SKM-1 (cell line): ENCODE data around the gene B3GNT8.
"Not testable (repeated sequence)": the region's sequence is repeated elsewhere in the genome, so short reads cannot be mapped to it uniquely, and the experiment has no call there.

Source experiments
- DNase-seq: peaks from one replicate; lab custom pipeline; 2025; ENCODE audit not compliant: unreplicated experiment; lab: John Stamatoyannopoulos, UW

B3GNT8 gene

GRCh38 chr19:41437944-41438574, 10.9 kb upstream of the B3GNT8 start:
- no peak for DNase-seq

DNA sequence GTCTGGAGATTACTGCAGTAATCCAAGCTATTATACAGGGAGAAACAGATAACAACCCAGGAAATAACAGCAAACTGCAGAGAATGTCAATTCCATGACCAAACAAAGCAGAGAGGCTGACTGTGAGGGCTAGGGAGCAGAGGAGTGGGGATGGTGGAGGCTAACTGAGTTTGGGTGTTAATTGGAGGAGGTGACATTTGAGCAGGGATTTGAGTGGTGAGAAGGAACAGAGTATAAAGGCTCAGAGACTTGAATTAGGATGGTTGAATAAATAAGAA, 9.4 kb upstream of the B3GNT8 start:
- no peak for DNase-seq

DNA sequence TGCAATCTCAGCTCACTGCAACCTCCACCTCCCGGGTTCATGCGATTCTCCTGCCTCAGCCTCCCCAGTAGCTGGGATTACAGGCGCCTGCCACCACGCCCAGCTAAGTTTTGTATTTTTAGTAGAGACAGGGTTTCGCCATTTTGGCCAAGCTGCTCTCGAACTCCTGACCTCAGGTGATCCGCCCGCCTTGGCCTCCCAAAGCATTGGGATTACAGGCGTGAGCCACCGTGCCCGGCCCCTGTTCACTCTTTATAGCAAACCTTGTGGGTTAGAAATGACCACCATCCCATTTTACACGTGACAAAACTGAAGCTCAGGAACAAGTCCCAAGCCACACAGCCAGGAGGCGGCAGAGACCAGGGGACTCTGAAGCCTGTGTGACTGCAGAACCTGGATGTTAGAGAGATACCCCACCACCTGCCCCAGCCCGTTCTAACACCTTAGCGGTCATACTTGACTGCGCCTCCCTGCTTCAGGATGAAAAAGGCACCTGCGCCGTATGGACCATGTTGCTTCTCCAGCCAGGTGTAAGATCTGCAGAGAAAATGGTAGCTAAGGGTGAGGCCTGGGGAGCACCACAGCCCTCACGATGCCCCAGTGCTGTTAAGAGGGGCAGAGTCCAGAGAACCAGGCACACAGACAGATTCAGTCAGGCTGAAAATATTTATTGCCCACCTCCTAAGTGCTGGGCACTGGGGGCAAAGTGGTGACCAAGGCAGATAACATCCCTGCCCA, 8.9 kb upstream of the B3GNT8 start:
- no peak for DNase-seq

GRCh38 chr19:41435376-41435775, 8.2 kb upstream of the B3GNT8 start:
- not testable (repeated sequence) for DNase-seq

DNA sequence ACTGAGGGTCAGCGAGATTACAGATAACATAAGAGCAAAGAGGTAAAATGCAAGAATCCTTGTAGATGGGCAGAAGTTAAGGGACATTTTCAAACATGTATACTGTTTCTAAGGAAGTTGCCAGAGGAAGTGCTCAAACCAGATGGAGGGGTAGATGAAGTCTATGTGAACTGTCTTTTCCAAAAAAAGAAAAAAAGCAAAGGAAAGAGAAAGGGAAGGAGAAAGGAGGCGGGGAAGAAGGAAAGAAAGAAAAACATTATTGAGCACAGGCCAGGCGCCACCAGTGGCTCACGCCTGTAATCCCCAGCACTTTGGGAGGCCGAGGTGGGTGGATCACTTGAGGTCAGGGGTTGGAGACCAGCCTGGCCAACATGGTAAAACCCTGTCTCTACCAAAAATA, 7.3 kb upstream of the B3GNT8 start:
- no peak for DNase-seq

- DNase-seq, result no peak
Measured at GRCh38 chr19:41433171-41433570, 6.0 kb upstream of the B3GNT8 start.

DNA sequence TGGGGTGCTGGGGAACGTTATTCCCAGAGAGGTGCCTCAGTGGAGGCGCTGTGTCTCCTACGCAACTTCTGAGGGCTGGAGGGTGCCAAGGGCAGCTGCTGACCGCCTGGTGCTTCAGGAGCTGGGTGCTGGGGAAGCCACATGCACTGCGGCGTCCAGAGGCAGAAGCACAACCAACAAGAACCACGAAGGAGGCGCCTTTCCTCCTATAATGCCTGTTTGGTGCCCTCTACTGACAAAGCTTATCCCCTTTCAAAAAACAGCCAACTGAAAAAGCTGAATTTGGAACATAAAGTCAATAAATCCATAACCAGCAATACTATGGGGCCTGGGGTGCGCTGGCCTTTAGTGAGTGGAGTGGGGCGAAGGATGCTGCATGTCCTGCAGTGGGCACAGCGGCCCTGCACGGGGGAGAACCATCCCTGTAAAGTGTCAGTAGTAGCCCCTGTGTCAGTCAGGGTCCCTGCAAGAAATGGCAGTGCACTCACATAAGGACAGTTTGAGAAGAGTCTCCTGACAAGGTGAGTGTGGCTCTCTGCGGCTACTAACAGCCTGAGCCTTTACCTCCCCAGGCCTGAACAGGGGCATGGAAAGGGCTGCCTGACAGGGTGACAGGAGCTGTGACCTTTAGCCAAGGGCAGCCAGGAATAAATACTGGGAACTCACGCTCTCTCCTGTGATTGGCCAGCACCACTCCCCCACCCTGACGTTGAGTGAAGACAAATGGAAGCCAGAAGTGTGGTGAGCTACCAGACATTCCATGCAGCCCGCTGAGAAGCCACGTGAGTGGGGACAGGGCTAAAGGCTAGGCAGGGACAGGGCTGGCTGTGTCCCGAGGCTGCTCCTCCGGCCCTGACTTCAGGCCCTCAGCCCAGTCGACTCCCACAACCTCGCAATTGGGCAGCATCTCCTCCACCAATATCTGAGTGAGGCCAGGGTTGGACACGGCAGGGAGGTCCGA, 4.5 kb upstream of the B3GNT8 start:
- DNase-seq, result peak; percentile 41

- no peak for DNase-seq
Measured at GRCh38 chr19:41430922-41431321, 3.7 kb upstream of the B3GNT8 start.

GRCh38 chr19:41428481-41428859, 1.3 kb upstream of the B3GNT8 start:
- DNase-seq, result no peak

DNA sequence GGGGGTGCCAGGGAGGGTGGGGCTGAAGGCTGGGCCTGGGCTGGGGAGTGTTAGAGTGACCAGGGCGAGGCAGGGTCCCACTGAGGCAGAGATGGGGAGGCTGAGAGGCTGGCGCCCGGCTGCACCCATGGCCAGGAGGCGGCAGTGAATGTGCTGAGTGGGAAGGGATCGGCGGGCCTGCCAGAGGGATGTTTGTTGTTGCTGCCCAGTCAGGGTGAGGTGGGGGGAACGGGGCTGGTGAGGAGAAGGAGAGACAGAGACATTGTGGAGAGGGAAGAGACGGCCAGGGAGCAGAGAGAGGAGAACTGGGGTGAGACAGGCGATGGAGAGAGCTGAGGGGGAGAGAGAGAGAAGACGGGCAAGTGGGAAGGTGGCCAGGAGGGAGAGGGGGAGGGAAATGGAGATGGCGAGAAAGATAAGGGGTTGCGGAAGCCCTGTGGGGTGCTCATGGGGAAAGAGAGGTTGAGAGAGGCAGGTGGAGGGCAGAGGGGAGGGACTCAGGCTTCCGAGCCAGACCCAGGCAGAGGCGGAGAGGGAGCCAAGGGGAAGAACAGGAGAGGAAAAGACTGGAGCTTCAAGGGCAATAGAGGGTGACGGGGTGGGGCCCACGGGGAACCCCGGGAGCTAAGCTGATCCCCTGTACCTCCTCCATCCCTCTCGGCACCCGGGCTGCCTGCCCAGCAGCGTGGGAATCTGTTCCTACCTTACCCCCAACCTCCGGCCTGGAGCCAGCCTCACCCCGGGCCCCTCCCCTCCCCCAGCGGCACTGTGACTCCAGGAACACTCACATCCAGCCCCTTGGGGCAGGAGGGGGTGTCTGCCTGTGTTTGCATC, 690 bp upstream of the B3GNT8 start:
- DNase-seq, result peak; percentile 59

DNA sequence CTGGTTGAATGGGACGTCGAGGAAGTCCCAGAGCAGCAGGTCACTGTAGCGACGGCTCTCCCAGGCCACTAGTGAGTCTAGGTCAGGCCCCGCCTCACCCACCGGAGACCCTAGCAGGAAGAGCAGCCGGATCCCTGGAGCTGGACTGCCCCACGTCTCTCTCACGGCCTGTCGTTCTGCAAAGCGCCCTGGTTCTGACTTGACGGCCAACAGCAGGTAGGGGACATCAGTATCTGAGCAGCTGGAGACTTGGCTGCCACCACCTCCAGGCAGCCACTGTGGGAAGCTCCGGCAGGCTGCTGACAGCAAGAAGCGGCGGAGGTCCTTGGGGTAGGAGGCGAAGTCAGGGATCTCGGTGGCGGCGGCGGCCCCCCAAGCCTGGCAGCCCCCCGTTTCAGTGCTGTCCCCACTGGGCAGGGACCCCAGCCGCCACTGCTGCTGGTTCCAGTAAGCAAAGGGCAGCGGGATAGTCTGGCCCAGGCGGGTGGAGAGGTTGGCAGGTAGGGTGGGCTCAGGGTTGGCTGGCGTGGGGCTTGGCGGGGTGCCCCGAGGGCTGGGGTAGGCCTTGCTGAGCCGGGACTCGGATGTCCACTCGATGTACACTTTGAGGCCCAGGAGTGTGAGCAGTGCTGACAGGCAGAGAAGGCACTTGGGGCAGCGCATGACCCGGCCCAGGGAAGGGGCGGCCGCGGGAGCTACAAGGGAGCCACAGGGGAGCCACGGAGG, 895 bp downstream of the B3GNT8 start:
- no peak for DNase-seq

GRCh38 chr19:41425174-41426115, 1.7 kb downstream of the B3GNT8 start:
- no peak for DNase-seq

DNA sequence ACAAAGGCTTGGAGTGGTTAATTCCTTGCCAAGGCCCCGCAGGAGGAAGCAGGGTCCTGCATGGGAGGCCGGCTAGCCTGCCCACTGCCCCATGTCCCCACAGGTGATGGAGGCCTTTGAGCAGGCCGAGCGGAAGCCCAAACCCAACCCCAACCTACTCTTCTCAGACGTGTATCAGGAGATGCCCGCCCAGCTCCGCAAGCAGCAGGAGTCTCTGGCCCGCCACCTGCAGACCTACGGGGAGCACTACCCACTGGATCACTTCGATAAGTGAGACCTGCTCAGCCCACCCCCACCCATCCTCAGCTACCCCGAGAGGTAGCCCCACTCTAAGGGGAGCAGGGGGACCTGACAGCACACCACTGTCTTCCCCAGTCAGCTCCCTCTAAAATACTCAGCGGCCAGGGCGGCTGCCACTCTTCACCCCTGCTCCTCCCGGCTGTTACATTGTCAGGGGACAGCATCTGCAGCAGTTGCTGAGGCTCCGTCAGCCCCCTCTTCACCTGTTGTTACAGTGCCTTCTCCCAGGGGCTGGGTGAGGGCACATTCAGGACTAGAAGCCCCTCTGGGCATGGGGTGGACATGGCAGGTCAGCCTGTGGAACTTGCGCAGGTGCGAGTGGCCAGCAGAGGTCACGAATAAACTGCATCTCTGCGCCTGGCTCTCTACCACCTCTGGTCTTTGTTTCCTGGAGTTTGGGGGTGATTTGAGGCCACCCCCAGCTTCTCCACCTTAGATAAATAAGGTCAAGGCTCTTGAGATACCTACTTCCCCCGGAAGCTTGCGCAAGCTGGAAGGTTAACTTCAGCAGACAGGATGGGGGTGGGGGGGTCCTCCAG, 2.6 kb downstream of the B3GNT8 start:
- peak; percentile 61 for DNase-seq

GRCh38 chr19:41422955-41423354, 4.2 kb downstream of the B3GNT8 start:
- DNase-seq, result no peak

DNA sequence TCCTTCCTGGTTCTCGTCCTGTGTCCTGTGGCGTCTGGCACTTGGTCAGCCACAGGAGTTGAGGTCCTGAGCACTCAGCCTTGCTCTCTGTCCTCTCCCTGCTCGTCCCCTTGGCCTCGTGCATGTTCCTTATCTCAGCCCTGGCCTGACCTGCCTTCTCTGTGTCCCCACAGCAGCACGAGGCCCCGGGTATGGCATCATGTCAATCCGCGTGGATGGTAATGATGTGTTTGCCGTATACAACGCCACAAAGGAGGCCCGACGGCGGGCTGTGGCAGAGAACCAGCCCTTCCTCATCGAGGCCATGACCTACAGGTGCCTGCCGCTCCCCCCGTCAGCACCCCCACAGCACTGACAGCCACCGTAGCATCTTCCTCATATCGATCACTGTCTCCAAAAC, 4.7 kb downstream of the B3GNT8 start:
- DNase-seq, result no peak

DNA sequence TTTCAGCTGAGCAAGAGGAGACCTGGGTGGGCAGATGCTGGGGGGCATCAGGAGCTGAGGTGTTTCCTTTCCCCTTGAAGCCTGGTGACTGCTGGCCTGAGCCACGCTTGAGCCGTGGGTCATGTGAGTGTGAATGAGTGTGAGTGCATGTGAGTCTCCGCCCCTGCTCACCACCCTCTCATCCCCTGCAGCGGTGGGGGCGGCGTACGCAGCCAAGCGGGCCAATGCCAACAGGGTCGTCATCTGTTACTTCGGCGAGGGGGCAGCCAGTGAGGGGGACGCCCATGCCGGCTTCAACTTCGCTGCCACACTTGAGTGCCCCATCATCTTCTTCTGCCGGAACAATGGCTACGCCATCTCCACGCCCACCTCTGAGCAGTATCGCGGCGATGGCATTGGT, 5.2 kb downstream of the B3GNT8 start:
- DNase-seq, result no peak

DNA sequence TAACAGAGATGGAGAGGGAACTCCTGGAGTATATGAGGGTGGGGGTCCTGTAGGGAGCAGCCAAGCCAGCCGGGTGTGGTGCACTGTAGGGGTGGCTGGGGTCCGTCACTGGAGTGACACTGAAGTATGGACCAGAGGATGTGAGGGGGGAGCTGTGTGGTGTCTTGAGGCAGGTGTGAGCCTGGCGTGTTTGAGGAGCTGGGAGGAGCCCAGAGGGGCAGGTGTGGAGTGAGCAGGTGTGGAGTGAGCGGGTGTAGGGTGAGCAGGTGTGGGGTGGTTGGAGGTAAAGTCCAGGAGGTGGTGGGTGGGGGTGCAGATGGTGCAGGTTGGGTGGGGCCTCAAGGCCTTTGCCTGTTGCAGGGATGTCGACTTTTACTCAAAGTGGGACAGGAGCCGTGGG, 5.9 kb downstream of the B3GNT8 start:
- DNase-seq, result no peak

- DNase-seq, result peak; percentile 69
Measured at GRCh38 chr19:41420101-41420880, 6.9 kb downstream of the B3GNT8 start.
